HG03565 (cell line): ENCODE results near the gene PLA2G3.
A peak's percentile ranks its signal among the peaks of the same experiment; 100 is the strongest.

ENCODE experiments used
- ATAC-seq: cut with Tn5 transposase; IDR thresholded peaks from one replicate; pipeline ENCODE4 v1.9.1; 2021; ENCODE audit warnings: mild to moderate bottlenecking, moderate library complexity; ENCODE audit not compliant: unreplicated experiment

Gene PLA2G3

DNA sequence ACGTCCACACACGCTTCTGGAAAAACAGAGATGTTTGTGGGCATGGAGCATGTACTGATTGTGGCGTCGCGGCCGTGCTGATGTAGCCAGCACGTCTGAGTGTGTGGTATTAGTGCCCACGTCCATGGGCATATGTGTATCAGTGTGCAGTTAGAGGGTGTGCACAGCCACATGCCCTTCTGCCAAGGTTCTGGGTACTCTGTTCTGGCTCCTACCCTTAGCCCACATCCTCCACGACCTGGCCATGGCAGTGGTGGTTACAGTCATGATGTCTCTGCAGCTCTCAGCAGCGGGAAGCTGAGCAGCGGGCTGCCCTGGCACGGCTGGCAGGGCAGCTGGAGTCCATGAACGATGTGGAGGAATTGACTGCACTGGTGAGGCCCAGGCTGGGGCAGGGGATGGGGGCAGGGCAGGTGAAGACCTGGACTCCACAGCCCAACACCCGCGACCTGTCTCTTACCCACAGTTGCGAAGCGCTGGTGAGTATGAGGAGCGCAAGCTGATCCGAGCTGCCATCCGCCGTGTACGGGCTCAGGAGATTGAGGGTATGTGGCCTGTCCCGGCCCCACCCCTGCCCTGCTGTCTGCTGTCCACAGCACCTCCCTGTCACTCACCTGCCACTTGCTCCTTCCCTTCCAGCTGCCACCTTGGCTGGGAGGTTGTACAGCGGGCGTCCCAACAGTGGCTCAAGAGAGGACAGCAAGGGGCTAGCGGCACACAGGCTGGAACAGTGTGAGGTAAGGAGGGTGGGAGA, 51.9 kb downstream of the PLA2G3 start:
- no peak for ATAC-seq

- ATAC-seq, result no peak
Observed at GRCh38 chr22:31087744-31088215, 52.5 kb downstream of the PLA2G3 start.

DNA sequence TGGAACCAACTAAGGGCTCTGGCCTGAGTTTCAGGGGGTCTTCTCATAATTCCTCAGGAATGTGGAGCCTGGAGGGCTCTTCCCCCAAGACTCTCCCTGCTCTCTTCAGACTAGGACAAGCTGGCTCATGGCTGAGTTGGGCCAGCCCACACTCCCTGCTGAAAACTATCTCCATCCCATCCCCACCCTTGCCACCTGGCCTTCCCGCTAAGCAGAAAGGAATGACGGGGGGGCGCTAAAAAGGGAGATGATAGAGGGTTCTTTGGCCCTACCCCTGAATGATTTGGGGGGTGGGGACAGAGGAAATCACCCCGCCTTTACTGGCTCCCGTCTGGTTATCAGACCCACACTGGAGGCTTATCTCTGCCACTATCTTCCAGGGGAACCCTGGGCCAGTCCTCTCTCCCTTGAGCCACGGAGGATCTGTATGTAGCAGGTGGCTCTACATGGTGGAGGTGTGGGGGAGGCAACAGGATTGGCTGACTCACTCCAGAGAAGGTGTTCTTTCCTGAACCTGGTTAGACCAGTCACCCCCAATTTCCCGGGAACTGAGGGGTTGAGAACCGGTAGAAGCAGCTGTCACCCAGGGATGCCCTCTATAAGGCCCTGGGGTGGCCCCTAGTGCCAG, 53.5 kb downstream of the PLA2G3 start:
- ATAC-seq, result no peak

GRCh38 chr22:31085928-31086327, 54.4 kb downstream of the PLA2G3 start:
- ATAC-seq, result no peak

DNA sequence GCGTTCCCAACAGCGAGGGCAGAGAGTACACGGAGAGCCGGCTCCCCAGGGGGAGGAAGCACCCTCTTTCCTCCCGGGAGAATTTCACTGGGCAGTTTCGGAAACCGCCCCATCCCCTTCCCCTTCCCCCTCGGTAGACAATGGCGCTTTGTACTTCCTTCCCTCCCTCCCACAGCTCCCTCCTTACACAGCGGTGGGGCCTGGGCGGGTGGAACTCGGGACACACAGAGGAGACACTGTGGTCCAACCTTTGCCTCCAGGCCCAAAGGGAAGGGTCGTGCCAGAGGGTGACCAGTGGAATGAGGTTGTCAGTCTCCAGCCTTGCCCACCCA, 54.8 kb downstream of the PLA2G3 start:
- ATAC-seq, result no peak

DNA sequence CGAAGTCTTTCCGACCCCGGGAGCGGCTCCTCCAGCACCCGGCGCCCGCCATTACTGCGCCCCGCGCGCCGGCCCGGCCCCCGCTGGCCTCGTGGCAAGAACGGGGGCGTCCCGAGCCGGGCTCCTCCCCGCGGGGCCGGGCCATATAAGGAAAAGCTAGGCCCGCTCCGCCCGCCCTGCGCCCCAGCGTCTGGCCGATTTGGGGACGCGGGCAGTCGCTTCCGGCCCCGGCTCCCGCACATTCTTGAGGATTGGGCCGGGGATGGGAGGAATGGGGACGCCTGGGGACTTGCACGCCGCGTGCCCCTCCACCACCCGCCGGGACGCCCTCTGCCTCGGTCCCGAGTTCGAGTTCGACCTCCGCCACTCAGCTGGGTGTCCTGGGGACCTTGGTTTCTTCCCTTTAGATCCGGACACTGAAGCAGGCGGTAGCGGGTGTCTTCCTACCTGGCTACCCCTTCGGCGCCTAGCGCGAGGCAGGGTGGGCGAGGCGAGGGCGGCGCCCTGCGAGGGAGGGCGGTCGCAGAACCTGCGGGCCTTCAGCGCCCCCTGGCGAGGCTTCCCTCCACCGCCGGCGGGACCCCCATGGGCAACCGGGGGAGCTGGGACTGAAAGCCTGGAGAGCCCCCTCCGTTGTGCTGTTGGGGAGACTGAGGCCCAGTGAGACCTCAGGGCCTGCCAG, 55.4 kb downstream of the PLA2G3 start:
- peak; percentile 49 for ATAC-seq
